ENCODE measurements around the gene RASSF7. TPM values are rescaled to one million over a fixed set of nuclear protein-coding genes. Genes with fewer than 3 reads are reported as not detected.

Gene RASSF7
- total and polyA plus RNA-seq, 5 donors from 2014 or later: 23.9 to 34.2 (median 31.4) TPM

DNA sequence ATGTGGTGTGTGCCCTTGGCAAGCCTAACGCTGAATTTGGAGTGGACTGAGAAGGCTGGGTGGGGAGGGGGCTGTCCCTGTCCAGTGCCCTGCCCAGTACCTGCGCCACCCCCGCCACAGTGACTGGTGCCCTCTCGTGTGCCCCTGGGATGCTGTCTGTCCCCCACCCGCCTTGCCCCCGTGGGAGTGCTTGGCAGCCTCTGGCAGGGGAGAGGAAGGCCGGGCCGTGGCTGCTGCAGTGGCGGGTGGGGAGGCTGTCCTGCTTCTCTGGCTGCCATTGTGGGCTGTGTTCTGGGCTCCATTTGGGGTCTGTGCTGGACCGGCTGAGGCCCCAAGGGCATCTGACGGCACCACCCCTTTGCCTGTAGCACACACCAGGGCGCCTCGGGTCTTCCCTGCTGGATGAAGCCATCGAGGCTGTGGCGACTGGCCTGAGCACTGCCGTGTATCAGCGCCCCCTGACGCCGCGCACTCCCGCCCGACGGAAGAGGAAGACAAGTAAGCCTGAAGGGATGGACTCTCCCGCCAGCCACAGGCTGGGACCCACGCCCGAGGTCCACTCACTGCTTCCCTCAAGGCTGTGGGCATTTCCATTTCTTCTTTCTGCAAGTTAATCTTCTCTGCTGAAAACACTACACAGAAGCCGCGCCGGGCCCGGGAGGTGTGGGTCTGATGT lies 37.4 kb downstream of the RASSF7 start:
- H3K4me3 ChIP-seq (ENCODE audit: low read depth, low read length): no peak overlapping the region
- H3K4me3 Mint-ChIP-seq: no peak overlapping the region
- H3K27ac ChIP-seq (ENCODE audit: insufficient read depth, low read length, poor library complexity, severe bottlenecking): no peak overlapping the region
- H3K27me3 ChIP-seq (ENCODE audit: control insufficient read depth, insufficient read depth, low read length): no peaks in the 10 kb centered on the region
- no peaks in the 10 kb centered on the region for H3K4me1 ChIP-seq (ENCODE audit: control insufficient read depth, insufficient read depth, low read length, poor library complexity, severe bottlenecking)
- no peaks in the 10 kb centered on the region for H3K9me3 Mint-ChIP-seq
- H3K4me1 Mint-ChIP-seq: no peaks in the 10 kb centered on the region
- H3K9me3 ChIP-seq (ENCODE audit: control insufficient read depth in 2 of 2, low read length in 2 of 2): no peaks in the 10 kb centered on the region
- no peak for DNase-seq
- no peak for ATAC-seq (ENCODE audit: low read depth in 2 of 2)
- peaks cover 14% of the 10 kb centered on the region for H3K36me3 Mint-ChIP-seq
- H3K27me3 Mint-ChIP-seq: no peaks in the 10 kb centered on the region
- peak overlapping the region in 1 of 3 donors; percentile 36 for H3K27ac Mint-ChIP-seq
- H3K36me3 ChIP-seq (ENCODE audit: control insufficient read depth, insufficient read depth, low read length): peaks cover 81% of the 10 kb centered on the region

GRCh38 chr11:601573-602245 lies 40.9 kb downstream of the RASSF7 start:
- no peaks in the 10 kb centered on the region for H3K9me3 Mint-ChIP-seq
- no peak for ATAC-seq (ENCODE audit: low read depth in 2 of 2)
- H3K27ac ChIP-seq (ENCODE audit: insufficient read depth, low read length, poor library complexity, severe bottlenecking): no peak overlapping the region
- H3K27me3 ChIP-seq (ENCODE audit: control insufficient read depth, insufficient read depth, low read length): no peaks in the 10 kb centered on the region
- H3K4me3 ChIP-seq (ENCODE audit: low read depth, low read length): no peak overlapping the region
- peaks cover 75% of the 10 kb centered on the region for H3K36me3 ChIP-seq (ENCODE audit: control insufficient read depth, insufficient read depth, low read length)
- H3K4me1 ChIP-seq (ENCODE audit: control insufficient read depth, insufficient read depth, low read length, poor library complexity, severe bottlenecking): no peaks in the 10 kb centered on the region
- no peak for DNase-seq
- H3K4me3 Mint-ChIP-seq: no peak overlapping the region
- no peak overlapping the region for H3K27ac Mint-ChIP-seq
- H3K36me3 Mint-ChIP-seq: peaks cover 15% of the 10 kb centered on the region
- H3K9me3 ChIP-seq (ENCODE audit: control insufficient read depth in 2 of 2, low read length in 2 of 2): no peaks in the 10 kb centered on the region
- H3K27me3 Mint-ChIP-seq: no peaks in the 10 kb centered on the region
- no peaks in the 10 kb centered on the region for H3K4me1 Mint-ChIP-seq

DNA sequence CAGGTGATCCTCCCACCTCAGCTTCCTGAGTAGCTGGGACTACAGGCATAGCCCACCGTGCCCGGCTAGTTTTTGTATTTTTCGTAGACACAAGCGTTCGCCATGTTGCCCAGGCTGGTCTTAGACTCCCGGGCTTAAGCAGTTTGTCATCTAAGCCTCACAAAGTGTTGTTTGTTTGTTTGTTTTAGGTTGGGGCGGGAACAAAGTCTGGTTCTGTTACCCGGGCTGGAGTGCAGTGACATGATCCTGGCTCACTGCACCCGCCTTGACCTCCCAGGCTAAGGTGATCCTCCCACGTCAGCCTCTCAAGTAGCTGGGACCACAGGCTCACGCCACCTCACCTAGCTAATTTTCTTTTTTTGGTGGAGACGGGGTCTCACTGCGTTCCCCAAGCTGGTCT lies 42.4 kb downstream of the RASSF7 start:
- Histone ChIP-seq H3K36me3 (ENCODE audit: control insufficient read depth, insufficient read depth, low read length) (peaks cover 76% of the 10 kb centered on the region), H3K9me3 (ENCODE audit: control insufficient read depth in 2 of 2, low read length in 2 of 2) (no peaks in the 10 kb centered on the region), H3K4me3 (ENCODE audit: low read depth, low read length) (no peak overlapping the region), H3K27me3 (ENCODE audit: control insufficient read depth, insufficient read depth, low read length) (no peaks in the 10 kb centered on the region), H3K27ac (ENCODE audit: insufficient read depth, low read length, poor library complexity, severe bottlenecking) (no peak overlapping the region), H3K4me1 (ENCODE audit: control insufficient read depth, insufficient read depth, low read length, poor library complexity, severe bottlenecking) (no peaks in the 10 kb centered on the region)
- no peak overlapping the region for H3K4me3 Mint-ChIP-seq
- H3K36me3 Mint-ChIP-seq: peaks cover 15% of the 10 kb centered on the region
- H3K27me3 Mint-ChIP-seq: no peaks in the 10 kb centered on the region
- no peaks in the 10 kb centered on the region for H3K9me3 Mint-ChIP-seq
- ATAC-seq (ENCODE audit: low read depth in 2 of 2) (no peak), DNase-seq (no peak)
- H3K27ac Mint-ChIP-seq: no peak overlapping the region
- H3K4me1 Mint-ChIP-seq: no peaks in the 10 kb centered on the region

DNA sequence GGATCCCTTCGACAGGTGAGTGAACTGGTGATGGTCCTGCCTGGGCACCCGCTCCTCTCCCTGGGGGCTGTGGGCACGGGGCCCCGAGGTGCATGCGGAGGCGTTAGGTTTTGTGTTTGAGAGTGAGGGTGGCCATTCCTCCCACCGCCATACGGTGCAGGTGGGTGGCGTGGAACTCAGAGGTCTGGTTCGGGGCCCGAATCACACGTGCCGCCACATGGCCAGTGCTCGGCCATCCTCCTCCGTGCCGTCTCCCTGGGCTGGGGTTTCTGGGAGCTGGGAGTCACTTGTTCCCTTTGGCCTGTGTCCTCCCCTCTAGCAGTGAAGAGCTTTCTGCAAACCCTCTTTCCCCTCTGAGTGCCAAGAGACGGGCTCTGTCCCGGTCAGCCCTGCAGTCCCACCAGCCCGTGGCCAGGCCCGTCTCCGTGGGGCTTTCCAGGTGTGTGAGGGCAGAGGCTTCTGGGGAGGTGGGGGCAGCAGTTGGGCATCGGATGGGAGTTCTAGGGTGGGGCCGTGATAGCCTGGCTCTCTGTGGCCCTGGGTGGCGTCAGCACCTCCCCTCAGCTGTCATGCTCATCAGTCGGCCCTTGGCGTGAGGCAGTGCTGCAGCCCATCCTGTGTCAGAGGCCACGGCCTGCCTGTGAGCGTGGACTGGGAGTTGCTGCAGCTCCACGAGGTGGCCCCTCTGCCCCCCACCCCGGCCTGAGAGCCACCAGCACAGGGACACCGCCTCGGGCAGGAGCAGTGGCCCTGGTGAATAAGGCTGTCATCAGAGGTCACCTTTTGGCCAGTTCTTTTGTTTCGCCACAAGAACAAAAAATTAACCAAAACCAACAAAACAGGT lies 44.7 kb downstream of the RASSF7 start:
- H3K4me1 Mint-ChIP-seq: no peaks in the 10 kb centered on the region
- ATAC-seq (ENCODE audit: low read depth in 2 of 2): no peak
- H3K27me3 Mint-ChIP-seq: no peaks in the 10 kb centered on the region
- no peak for DNase-seq
- Histone ChIP-seq H3K27ac (ENCODE audit: insufficient read depth, low read length, poor library complexity, severe bottlenecking) (no peak overlapping the region), H3K9me3 (ENCODE audit: control insufficient read depth in 2 of 2, low read length in 2 of 2) (no peaks in the 10 kb centered on the region), H3K4me3 (ENCODE audit: low read depth, low read length) (no peak overlapping the region), H3K36me3 (ENCODE audit: control insufficient read depth, insufficient read depth, low read length) (peaks cover 74% of the 10 kb centered on the region), H3K4me1 (ENCODE audit: control insufficient read depth, insufficient read depth, low read length, poor library complexity, severe bottlenecking) (no peaks in the 10 kb centered on the region), H3K27me3 (ENCODE audit: control insufficient read depth, insufficient read depth, low read length) (no peaks in the 10 kb centered on the region)
- no peak overlapping the region for H3K27ac Mint-ChIP-seq
- peaks cover 10% of the 10 kb centered on the region for H3K36me3 Mint-ChIP-seq
- peaks cover 0 to 2% (median 0%) of the 10 kb centered on the region in 7 donors for H3K9me3 Mint-ChIP-seq
- H3K4me3 Mint-ChIP-seq: no peak overlapping the region

DNA sequence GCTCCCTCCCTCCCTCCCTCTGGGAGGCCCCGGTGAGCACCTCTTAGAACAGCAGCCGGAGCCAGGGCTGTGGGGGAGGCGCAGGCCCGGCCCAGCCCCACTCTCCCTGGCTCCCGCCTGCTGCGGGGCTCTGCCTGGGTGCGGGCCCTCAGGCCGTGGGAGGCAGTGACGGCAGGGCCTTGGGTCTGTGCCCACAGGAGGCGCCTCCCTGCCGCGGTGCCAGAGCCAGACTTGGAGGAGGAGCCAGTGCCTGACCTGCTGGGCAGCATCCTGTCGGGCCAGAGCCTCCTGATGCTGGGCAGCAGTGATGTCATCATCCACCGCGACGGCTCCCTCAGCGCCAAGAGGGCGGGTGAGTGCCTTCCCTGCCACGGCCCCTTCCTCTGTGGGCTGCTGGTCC lies 45.5 kb downstream of the RASSF7 start:
- Histone ChIP-seq H3K27ac (ENCODE audit: insufficient read depth, low read length, poor library complexity, severe bottlenecking) (no peak overlapping the region), H3K27me3 (ENCODE audit: control insufficient read depth, insufficient read depth, low read length) (no peaks in the 10 kb centered on the region), H3K4me3 (ENCODE audit: low read depth, low read length) (no peak overlapping the region), H3K36me3 (ENCODE audit: control insufficient read depth, insufficient read depth, low read length) (peaks cover 78% of the 10 kb centered on the region), H3K9me3 (ENCODE audit: control insufficient read depth in 2 of 2, low read length in 2 of 2) (no peaks in the 10 kb centered on the region), H3K4me1 (ENCODE audit: control insufficient read depth, insufficient read depth, low read length, poor library complexity, severe bottlenecking) (no peaks in the 10 kb centered on the region)
- Mint-ChIP-seq H3K36me3 (peaks cover 10% of the 10 kb centered on the region), H3K27me3 (no peaks in the 10 kb centered on the region), H3K4me3 (no peak overlapping the region), H3K27ac (peak overlapping the region in 1 of 3 donors; percentile 32), H3K4me1 (no peaks in the 10 kb centered on the region), H3K9me3 (peaks cover 0 to 2% (median 0%) of the 10 kb centered on the region in 7 donors)
- ATAC-seq (ENCODE audit: low read depth in 2 of 2): no peak
- no peak for DNase-seq

GRCh38 chr11:607020-607780 lies 46.4 kb downstream of the RASSF7 start:
- no peak for DNase-seq
- Histone ChIP-seq H3K27me3 (ENCODE audit: control insufficient read depth, insufficient read depth, low read length) (no peaks in the 10 kb centered on the region), H3K27ac (ENCODE audit: insufficient read depth, low read length, poor library complexity, severe bottlenecking) (no peak overlapping the region), H3K9me3 (ENCODE audit: control insufficient read depth in 2 of 2, low read length in 2 of 2) (no peaks in the 10 kb centered on the region), H3K4me1 (ENCODE audit: control insufficient read depth, insufficient read depth, low read length, poor library complexity, severe bottlenecking) (no peaks in the 10 kb centered on the region), H3K4me3 (ENCODE audit: low read depth, low read length) (no peak overlapping the region), H3K36me3 (ENCODE audit: control insufficient read depth, insufficient read depth, low read length) (peaks cover 76% of the 10 kb centered on the region)
- peaks cover 0 to 4% (median under 1%) of the 10 kb centered on the region in 4 donors for H3K4me1 Mint-ChIP-seq
- H3K36me3 Mint-ChIP-seq: peaks cover 7% of the 10 kb centered on the region
- peaks cover 0 to 2% (median 0%) of the 10 kb centered on the region in 7 donors for H3K9me3 Mint-ChIP-seq
- H3K27me3 Mint-ChIP-seq: no peaks in the 10 kb centered on the region
- no peak for ATAC-seq (ENCODE audit: low read depth in 2 of 2)
- H3K27ac Mint-ChIP-seq: peak overlapping the region in 1 of 3 donors; percentile 9
- H3K4me3 Mint-ChIP-seq: no peak overlapping the region

- no peak for DNase-seq
- Mint-ChIP-seq H3K4me3 (peak overlapping the region in 1 of 4 donors; percentile 75), H3K9me3 (peaks cover 0 to 2% (median 0%) of the 10 kb centered on the region in 7 donors), H3K36me3 (peaks cover 9% of the 10 kb centered on the region), H3K4me1 (peaks cover 0 to 9% (median 1%) of the 10 kb centered on the region in 4 donors), H3K27me3 (no peaks in the 10 kb centered on the region), H3K27ac (no peak overlapping the region)
- Histone ChIP-seq H3K27me3 (ENCODE audit: control insufficient read depth, insufficient read depth, low read length) (no peaks in the 10 kb centered on the region), H3K4me3 (ENCODE audit: low read depth, low read length) (no peak overlapping the region), H3K36me3 (ENCODE audit: control insufficient read depth, insufficient read depth, low read length) (peaks cover 76% of the 10 kb centered on the region), H3K4me1 (ENCODE audit: control insufficient read depth, insufficient read depth, low read length, poor library complexity, severe bottlenecking) (peaks cover 2% of the 10 kb centered on the region), H3K9me3 (ENCODE audit: control insufficient read depth in 2 of 2, low read length in 2 of 2) (no peaks in the 10 kb centered on the region), H3K27ac (ENCODE audit: insufficient read depth, low read length, poor library complexity, severe bottlenecking) (no peak overlapping the region)
- ATAC-seq (ENCODE audit: low read depth in 2 of 2): no peak
Measured at GRCh38 chr11:607971-608659, 47.3 kb downstream of the RASSF7 start.
